Nucleus accumbens (tissue), 56 donors: ENCODE data around the gene CLDN3.

Experiments
- DNase-seq, 56 donors: peaks; one replicate each; lab custom pipeline; 2025; lab: John Stamatoyannopoulos, UW

The CLDN3 gene

DNA sequence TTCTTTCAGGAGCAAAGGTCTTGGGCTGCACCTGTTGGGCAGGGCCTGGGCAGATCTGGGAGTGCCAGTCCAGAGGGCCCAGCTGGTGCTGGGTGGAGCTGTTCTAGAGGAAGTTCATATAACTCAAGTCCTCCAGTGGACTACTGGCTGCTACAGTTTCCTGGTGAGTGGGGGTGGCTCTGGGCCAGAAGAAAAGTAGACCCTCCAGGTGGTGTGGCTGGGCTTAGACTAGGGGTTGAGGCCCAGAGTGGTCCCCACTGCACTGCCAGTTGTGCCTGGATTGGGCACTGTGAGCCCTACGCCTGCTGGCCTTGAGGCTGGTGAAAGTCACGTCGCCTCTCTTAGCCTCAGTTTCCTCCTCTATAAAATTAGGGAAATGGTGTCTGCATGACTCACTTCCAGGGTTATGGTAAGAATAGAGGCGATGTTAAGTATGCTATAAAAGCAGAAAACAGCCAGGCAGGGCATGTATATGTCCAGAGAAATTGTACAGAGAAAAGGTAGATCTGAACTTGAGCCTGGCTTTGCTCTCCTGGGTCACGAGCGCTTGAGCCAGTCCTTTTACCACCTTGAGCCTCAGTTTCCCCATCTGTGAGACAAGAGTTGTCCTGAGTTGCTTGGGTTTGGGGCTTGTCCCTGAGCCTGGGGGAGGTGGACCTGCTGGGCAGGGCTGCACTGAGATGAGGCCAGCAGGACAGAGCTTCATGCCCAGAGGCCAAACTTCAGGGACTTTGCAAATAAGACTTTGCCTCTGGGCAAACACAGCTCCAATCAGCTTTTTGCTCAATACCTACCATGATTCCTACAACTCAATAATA is 3.8 kb upstream of the CLDN3 start:
- no peak for DNase-seq

DNA sequence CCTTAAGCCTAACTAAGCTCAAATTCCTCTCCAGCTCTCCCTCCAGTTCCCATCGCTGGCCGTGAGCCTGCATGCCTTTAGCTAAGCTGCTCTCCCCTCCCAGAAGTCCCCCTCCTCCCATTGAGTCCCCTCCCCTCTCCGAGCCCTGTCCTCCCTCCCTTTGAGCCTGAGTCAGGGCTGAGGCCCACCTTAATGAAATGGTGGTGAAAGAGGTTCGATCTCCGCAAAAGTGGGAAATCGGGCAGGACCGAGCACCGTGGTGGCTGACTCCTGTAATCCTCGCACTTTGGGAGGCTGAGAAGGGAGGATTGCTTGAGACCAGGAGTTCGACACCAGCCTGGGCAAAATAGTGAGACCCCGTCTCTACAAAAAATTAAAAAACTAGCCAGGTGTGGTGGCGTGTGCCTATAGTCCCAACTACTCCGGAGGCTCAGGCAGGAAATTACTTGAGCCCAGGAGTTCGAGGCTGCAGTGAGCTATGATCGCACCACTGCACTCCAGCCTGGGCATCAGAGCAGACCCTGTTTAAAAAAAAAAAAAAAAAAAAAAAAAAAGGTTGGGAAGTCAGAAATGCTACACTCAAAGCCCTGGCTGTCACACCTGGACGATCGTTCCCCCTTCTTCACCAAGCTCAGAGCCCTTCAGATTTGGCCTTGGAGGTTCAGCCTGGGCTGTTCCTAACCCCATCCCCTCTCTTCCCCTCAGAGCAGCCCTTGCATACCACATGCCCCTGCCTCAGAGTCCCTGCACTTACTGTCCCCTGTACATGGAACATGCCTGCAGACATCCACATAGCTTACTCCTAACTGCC is 995 bp upstream of the CLDN3 start:
- DNase-seq, result no peak

DNA sequence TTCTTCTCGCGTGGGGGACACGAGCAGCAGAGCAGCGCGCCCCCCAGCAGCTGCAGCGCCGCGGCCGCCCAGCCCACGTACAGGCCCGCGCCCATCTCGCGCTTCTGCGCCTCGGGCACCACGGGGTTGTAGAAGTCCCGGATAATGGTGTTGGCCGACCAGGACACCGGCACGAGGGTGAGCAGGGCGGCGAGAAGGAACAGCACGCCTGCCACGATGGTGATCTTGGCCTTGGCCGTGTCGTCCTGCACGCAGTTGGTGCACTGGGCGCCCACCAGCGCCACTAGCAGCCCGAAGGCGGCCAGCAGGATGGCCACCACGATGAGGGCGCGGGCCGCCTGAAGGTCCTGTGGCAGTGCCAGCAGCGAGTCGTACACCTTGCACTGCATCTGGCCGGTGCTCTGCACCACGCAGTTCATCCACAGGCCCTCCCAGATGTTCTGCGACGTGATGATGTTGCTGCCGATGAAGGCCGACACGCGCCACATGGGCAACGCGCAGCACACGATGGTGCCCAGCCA is 529 bp downstream of the CLDN3 start:
- no peak for DNase-seq

DNA sequence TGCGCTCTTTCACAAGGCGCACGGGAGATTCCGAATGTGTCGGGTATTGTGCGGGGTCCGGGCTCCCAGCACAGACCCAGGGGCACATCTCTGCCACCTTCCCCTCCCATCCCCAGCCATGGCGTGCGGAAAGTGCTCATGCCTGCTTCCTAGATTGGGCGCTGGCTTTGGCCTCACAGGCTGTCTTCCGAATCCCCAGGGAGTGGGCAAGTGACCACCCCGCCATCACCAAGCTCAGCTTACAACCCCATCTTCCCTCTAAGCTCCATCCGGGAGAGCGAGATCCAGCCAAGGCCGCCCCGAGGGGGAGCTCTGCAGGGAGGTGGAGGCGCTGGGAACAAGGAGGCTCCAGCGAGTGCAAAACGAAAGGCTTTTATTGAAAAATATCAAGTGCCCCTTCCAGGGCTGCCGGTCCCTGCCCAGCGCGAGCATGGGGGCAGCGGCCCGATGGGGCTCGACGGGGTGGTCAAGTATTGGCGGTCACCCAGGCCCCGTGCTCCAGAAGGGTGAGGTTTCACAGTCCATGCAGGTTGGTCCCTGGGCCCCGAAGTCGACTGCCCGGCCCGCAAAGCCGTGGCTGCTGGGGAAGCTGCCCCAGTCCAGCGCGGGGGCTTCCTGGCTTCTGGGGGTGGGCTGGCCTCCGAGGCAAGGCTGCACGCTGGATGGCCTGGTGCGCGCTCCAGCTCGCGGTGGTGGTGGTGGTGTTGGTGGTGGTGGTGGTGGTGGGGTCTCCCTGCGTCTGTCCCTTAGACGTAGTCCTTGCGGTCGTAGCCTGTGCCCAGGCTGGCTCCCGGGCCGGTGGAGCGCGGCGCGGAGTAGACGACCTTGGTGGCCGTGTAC is 1.2 kb downstream of the CLDN3 start:
- DNase-seq, result no peak

DNA sequence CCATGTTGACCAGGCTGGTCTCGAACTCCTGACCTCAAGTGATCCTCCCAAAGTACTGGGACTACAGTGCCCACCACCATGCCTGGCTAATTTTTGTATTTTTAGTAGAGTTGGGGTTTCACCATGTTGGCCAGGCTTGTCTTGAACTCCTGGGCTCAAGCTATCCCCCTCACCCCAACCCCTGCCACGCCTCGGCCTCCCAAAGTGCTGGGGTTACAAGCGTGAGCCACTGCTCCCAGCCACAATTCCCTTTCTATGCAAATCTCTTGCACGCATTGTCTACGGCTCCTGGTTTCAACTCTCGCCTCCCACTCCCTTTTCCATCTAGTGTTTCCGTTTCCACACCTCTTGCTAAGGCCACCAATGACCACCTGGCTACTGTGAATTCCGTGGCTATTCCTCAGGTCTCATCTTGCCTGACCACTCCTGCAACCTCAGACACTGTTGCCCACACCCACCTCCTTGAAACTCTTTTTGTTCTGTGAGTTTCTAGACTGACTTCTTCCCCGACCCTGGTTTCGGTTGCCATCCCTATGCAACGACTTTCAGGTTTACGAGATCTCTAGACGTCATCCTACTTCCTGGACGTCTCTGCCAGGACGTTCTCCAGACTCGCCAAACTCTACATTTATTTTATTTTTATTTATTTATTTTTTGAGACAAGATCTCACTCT is 3.4 kb downstream of the CLDN3 start:
- no peak for DNase-seq

DNA sequence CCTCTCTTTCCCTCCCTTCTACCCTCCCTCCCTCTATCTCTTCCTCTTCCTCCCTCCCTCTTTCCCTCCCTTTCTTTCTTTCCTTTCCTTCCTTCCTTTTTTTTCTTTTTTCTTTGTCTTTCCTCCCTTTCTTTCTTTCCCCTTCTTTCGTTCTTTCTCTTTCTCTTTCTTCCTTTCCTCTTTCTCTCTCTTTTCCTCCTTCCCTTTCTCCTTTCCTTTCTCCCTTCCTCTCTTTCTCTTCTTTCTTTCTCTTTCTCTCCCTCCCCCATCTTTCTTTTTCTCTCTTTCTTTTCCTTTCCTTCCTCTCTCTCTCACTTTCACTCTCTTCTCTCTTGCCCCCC is 7.4 kb downstream of the CLDN3 start:
- DNase-seq, result no peak

DNA sequence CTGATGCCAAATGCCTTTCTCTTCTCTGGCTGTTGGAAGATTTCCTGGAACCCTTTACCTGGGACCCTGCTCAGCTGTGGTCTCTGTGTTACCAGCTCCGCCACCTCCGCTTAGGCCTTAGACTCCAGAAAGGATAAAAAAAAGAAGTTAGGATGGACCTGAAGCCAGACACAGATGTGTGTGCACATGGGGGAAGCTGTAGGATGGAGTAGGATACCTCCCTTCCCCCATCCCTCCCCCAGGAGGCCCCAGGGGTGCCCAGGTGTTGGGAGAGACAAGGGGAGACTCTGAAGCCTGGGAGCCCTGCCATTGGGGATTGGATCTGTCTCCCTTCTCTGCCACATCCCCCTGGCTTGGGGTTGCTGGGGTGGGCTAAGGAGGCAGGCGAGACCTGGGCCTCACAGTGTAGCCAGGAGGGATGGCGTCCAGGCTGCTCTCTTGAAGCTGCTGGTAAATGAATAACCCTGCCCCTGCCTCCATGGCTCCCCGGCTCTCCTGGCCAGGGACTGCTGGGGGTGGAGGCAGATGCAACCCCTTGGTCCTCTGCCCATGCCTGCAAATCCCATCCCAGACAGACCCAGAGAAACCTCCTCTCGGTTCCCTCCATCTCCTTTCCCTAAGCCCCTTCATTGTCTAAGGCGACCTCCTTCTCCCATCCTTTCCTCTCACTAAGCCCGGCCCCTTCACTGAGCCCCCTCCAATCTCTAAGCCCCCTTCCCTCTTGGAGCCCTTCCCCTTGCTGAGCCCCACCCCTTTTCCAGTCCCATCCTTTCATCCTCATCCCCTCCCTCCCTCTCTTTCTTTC is 8.0 kb downstream of the CLDN3 start:
- DNase-seq, result no peak

DNA sequence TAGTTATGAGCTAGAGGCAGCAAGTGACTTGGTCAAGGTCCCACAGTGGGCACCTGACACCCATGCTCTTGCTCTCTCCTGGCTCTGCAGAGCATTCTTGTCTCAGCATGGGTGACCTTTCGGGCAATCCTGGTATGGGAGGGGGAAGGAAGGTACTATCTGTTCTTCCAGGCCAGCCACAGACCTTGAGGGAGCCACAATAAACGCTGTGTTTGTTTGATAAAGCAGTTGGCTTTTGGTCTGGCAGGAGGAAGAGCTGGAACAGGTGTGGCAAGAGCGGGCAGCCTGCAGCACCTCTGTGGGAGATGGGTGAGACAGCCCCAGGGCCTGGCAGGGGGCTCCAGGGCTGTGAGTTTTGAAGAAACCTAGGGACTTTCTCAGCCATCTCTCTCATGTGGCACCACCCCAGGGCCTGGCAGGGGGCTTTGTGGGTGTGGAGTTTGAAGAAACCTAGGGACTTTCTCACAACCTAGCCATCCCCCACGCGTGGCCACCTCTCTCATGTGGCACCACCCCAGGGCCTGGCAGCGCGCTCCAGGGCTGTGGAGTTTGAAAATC is 11.4 kb downstream of the CLDN3 start:
- no peak for DNase-seq

DNA sequence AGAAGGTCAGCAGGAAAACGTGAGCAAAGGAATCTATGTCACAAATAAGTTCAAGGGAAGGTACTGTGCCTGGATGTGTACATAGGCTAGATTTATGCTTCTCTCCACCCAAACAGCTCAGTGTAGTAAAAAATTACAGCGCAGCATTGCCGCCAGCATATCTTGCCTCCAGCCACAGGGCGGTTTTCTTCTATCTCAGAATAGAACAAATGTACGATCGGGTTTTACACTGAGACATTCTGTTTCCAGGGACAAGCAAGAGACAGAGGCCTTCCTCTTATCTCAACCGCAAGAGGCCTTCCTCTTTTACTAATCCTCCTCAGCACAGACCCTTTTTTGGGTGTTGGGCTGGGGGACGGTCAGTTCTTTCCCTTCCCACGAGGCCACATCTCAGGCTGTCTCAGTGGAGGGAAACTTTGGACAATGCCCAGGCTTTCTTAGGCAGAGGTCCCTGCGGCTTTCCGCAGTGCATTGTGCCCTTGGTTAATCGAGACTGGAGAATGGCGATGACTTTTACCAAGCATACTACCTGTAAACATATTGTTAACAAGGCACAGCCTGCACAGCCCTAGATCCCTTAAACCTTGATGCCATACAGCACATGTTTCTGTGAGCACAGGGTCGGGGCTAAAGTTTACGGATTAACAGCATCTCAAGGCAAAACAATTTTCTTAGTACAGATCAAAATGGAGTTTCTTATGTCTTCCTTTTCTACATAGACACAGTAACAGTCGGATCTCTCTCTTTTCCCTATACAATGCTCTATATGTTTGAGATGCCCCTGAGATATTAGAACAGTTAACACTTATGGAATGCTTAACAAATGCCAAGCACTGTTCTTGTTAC is 19.9 kb downstream of the CLDN3 start:
- DNase-seq, result no peak

DNA sequence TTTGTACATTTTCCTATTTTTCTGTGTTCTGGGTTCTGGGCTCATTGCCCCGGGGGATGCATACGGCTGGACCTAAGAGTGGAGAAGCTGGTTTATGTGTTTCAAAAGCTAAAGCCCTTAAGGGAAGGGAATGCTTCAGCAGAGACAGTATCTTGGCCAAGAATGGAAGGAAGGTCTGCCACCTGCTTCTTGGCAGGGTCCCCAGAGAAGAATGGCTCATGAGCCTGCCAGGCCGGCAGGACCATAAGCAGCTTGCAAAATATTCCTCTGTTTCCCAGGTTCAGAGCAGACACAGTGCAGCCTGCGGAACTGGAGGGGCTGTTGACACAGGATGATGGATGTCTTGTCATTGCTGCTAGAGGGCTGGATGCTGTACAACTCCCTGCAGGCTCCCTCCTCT is 23.7 kb downstream of the CLDN3 start:
- DNase-seq, result no peak

DNA sequence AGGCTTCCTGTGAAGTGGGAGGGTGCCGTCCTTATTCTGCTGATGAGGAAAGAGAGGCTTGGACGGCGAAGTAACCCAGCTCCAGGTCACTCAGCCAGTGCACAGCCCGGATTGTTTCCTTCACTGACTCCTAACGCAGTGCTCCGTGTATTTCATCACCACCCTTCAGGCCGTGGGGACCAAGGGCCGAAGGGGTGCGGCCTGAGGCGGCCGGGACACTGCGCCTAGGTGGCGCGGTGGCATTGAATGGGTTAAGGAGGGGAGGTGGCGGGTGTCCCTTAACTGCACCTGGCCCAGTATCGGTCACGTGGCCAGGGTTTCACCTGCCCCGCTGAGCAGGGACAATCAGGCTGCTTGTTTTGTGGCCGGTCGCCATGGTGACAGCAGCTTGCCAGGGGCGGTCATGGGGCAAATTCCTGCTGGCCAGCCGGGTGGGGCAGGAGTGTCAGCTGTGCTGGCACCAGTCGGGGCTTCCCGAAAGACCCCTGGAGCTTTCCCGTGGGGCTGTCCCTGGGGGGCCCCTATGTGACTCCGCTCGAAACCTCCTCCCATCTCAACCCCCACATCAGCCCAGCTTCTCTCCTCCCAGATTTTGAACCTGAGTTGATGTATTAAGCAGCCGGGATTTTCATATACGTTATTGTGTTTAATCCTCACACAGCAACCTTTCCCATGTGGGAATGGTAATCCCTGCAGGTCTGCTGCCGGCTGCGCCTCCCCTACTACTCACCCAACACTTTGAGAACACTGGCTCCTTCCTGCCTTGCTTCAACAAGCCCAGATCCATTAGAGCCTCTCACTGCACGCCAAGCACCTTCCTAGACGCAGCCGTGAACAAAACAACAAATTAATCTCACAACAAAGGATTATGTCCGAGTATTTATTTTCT is 27.1 kb downstream of the CLDN3 start:
- DNase-seq, result peak in 24 of 56 donors; percentile 4 to 74 (median 18)

DNA sequence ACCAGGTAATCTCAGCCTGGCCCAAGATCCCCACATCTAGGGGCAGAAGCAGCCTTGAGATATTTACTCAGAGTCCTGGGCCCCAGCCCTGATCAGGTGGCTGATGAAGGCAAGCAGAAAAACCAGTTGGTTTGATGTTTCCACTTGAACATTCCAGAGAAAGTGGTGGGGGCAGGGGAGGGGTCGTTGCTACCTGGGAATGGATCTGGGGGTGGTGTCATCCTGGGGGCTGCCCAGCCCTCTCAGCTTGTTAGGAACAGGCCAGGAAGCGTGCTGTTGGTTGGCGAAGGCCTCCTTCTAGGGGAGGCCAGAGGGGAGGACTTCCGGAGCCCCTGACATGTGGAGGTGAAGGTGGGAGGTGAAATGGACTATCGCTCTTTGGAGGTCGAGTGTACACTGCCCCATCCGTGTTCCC is 27.7 kb downstream of the CLDN3 start:
- no peak for DNase-seq

DNA sequence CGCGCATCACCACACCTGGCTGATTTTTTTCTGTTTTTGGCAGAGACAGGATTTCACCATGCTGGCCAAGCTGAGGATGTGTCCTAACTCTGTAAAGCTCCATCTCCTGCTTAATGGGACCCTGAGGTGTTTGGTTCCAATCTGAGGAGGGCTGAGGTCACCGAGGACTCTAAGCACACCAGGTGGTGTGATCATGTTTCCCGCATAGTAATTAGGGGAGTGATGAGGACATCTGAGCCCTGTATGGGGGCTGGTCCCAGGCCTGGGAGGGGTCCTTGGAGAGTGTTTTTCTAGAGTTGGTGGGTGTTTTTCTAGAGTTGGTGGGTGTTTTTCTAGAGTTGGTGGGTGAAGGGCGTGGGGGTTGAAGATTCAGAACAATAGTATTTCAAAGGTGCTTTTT is 28.5 kb downstream of the CLDN3 start:
- DNase-seq, result no peak

DNA sequence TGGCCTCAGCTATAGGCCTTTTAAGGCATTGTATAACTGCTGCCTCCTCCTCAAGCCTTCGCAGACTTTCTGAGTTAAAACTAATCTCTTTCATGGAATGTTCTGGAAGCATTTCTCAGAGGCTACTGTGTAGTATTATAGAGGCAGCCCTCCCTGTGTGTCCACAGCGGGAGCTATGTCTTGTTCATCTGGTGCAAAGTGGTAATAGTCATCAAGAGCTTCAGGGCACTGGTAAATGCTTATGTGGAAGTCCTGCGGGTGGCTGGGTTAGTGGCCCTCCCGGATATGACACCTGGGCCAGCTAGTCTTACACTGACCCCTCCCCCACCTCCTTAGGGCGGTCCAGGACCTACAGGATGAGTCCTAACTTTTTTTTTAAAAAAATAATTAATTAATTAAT is 29.3 kb downstream of the CLDN3 start:
- no peak for DNase-seq

DNA sequence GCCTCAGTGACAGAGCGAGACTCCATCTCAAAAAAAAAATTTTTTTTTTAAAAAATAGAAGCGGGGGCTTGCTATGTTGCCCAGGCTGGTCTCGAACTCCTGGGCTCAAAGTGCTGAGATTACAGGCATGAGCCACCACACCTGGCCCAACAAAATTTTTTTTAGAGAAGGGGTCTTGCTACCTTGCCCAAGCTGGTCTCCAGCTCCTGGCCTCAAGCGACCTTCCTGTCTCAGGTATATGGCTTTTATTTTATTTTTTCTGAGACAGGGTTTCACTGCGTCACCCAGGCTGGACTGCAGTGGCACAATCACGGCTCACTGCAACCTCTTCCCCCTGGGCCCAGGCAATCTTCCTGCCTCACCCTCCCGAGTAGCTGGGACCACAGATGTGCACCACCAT is 29.9 kb downstream of the CLDN3 start:
- no peak for DNase-seq

DNA sequence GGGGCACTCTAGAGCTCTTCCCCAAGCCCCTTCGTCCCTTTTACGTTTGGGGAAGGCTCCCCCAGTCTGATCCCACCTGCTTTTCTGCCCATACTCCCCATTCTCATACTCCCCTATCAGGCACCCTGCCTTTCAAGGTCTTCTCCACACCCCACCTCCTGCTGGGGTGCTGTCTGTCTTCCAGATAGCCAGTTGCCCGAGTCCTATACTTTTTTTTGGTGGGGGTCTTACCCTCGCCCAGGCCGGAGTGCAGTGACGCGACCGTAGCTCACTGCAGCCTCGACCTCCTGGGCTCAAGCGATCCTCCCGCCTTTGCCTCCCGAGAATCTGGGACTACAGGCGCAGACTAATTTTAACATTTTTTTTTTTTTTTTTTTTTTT is 30.7 kb downstream of the CLDN3 start:
- peak in 2 of 56 donors; percentile 30 to 48 for DNase-seq
